Kidney (tissue), 14 donors: ENCODE measurements around the gene VMO1. TPM values are rescaled to one million over a fixed set of nuclear protein-coding genes. Genes with fewer than 3 reads are reported as not detected.

Experiments
- DNase-seq, 5 donors: peaks; one replicate each; pipeline ENCODE4 v3.0.0-alpha.2; 2013 to 2020
- FAIRE-seq: peaks from 2 replicates; lab custom pipeline; 2012; peaks lifted over from hg19 to GRCh38; lab: Jason Lieb, UNC
- H3K27ac ChIP-seq, 2 donors: one replicate each; pipeline ENCODE4 v1.7.0; 2013; ENCODE audit warnings: low read depth in 2 of 2, low read length in 2 of 2, inconsistent platforms in 1 of 2
- H3K27me3 ChIP-seq: one replicate; pipeline ENCODE4 v1.7.1; 2013; ENCODE audit warnings: low read length, inconsistent platforms; ENCODE audit not compliant: control insufficient read depth, insufficient read depth
- H3K36me3 ChIP-seq, 3 donors: one replicate each; pipeline versions ENCODE4 v1.7.0 to v1.7.1; 2013; ENCODE audit warnings: low read length in 3 of 3, control low read depth in 1 of 3, inconsistent platforms in 1 of 3; ENCODE audit not compliant: insufficient read depth in 3 of 3, control insufficient read depth in 2 of 3
- H3K4me1 ChIP-seq, 3 donors: one replicate each; pipeline versions ENCODE4 v1.7.0 to v1.7.1; 2013; ENCODE audit warnings: low read length in 3 of 3, inconsistent platforms in 1 of 3, low read depth in 1 of 3; ENCODE audit not compliant: control insufficient read depth in 2 of 3, insufficient read depth in 2 of 3
- H3K4me3 ChIP-seq, 3 donors: one replicate each; pipeline versions ENCODE4 v1.7.0 to v1.8.1; 2013; ENCODE audit warnings: low read length in 3 of 3, control low read depth in 1 of 3, inconsistent platforms in 1 of 3
- H3K9ac ChIP-seq, 3 donors: one replicate each; pipeline versions ENCODE4 v1.7.0 to v1.7.1; 2013; ENCODE audit warnings: low read length in 3 of 3, control low read depth in 1 of 3, inconsistent platforms in 1 of 3
- H3K9me3 ChIP-seq, 3 donors: one replicate each; pipeline versions ENCODE4 v1.7.0 to v1.7.1; 2013; ENCODE audit warnings: low read length in 3 of 3, control low read depth in 1 of 3, inconsistent platforms in 1 of 3; ENCODE audit not compliant: control insufficient read depth in 2 of 3, insufficient read depth in 1 of 3
- CTCF ChIP-seq: IDR thresholded peaks from 3 replicates; pipeline ENCODE4 v1.5.1; 2012; ENCODE audit warnings: mild to moderate bottlenecking, moderate library complexity, borderline replicate concordance; ENCODE audit not compliant: insufficient read depth; ENCODE audit errors: extremely low read depth
- intact Hi-C: fragments of 100-400 bp; cut with DNase I; formaldehyde crosslinking; loops from one replicate; pipeline ENCODE4 v1.11.1; 2022
- polyA plus RNA-seq: library from polyadenylated mRNA; stranded (reverse); fragments of 350-450 nt; fragmentation: Illumina TruSeq; extraction: RNeasy Lipid Tissue Mini Kit (QIAGEN cat#74804); gene quantifications from one replicate; pipeline ENCODE4 v1.2.3, GENCODE V29; 2014; ENCODE audit warnings: low read depth, low replicate concordance; ENCODE audit not compliant: insufficient read depth
- total RNA-seq: library from RNA; stranded (reverse); fragmentation: NEBNext Ultra II Directional; extraction: Animal tissue kit (Norgen Biotek cat#: 25700); gene quantifications from one replicate; pipeline ENCODE4 v1.2.1, GENCODE V29; 2021
- donor health status: control.
- donor health status: control.
- donor health status: control.
- donor health status: control.
- donor health status: control.
- donor health status: DM: yes; HTN: yes; CAD: no.
- donor health status: Normal renal cell carcinoma (clear cell type).

Gene VMO1
- total and polyA plus RNA-seq, 2 donors from 2014 or later, result 2.5 to 3.0 TPM

DNA sequence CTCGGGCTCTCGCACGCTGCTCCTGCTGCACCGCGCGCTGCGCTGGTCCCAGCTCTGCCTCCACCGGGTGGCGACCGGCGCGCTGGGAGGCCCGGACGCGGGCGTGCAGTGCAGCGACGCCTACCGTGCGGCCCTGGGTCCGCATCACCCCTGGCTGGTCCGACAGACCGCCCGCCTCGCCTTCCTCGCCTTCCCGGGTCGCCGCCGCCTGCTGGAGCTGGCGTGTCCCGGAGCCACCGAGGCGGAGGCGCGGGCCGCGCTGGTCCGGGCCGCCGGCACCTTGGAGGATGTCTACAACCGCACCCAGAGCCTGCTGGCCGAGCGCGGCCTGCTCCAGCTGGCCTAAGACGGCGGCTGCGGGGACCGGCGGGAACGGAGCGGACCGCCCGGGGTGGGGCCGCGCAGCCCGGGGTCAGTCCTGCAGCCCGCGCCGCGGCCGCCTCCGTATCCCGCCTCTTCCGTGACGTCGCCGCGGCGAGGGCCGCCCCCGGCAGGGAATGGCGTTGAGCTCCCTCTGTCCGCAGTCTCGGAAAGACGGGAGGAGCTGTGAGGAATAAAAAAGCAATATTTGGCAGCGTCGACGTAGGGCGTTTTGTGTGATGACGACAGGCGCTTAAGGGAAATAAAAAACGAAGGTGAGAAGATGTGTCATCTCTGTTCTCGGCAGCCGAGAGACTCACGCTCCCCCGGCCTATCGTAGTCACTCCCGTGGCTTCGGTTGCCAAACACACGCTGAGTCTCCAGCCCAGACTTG is 4.0 kb upstream of the VMO1 start:
- Histone ChIP-seq H3K4me3 (peak overlapping the region; percentile 83 to 92 (median 86)), H3K27ac (peak overlapping the region; percentile 92 to 93), H3K9me3 (no peaks in the 10 kb centered on the region), H3K4me1 (peaks cover 0 to 25% (median 12%) of the 10 kb centered on the region in 3 donors), H3K27me3 (peaks cover 8% of the 10 kb centered on the region), H3K36me3 (no peaks in the 10 kb centered on the region), H3K9ac (peak overlapping the region; percentile 73 to 82 (median 80))
- DNase-seq (peak; percentile 86 to 95 (median 90)), FAIRE-seq (no peak)
- TF ChIP-seq CTCF, result peak; percentile 54
- intact Hi-C loops, result loop anchor here (5.0 kb wide), 1 partner anchor 92 kb away; no protein-coding TSS in a partner anchor

- Histone ChIP-seq H3K4me3 (peak overlapping the region; percentile 54 to 83 (median 57)), H3K36me3 (no peaks in the 10 kb centered on the region), H3K27me3 (peaks cover 11% of the 10 kb centered on the region), H3K9me3 (no peaks in the 10 kb centered on the region), H3K9ac (peak overlapping the region in 2 of 3 donors; percentile 73 to 80), H3K27ac (peak overlapping the region; percentile 92 to 93), H3K4me1 (peaks cover 0 to 25% (median 12%) of the 10 kb centered on the region in 3 donors)
- no peak for FAIRE-seq
- DNase-seq, result no peak
- TF ChIP-seq CTCF, result no peak
- intact Hi-C loops, result loop anchor here (5.0 kb wide), 1 partner anchor 93 kb away; no protein-coding TSS in a partner anchor
These were observed 3.5 kb upstream of the VMO1 start for GRCh38 chr17:4789701-4789950.

DNA sequence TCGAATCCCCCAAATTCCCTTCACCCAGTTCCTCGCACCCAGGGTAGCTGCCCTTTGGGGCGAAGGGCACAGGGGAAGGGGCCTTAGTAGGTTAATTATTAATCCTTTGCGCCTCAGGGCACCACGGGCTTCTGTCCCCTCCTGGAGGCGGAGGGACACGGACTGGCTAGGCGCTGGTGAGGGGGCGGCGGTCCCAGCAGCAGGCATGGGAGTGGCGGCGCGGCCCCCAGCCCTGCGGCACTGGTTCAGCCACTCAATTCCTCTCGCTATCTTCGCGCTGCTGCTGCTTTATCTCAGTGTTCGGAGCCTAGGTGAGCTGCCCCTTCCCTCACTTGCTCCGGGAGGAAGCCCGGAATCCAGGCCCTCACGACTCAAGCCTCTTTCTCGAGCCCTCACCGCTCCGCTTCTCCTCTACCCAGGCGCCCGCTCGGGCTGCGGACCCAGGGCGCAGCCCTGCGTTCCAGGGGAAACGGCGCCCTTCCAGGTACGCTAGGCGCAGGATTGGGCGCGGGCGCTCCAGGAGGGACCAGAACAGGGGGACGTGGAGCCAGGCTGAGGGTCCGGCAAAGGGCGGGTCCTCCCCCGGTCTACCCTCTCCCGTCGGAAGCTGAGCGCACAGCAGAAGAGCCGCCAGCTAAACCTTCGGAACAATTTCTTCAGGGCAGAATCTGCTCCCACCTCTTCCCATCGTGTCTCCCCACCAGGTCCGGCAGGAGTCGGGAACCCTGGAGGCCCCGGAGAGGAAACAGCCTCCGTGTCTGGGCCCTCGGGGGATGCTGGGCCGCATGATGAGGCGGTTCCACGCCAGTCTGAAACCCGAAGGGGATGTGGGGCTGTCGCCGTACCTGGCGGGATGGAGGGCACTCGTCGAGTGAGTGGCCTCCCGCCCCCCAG is 2.9 kb upstream of the VMO1 start, which contains the start of gene GLTPD2:
Gene GLTPD2, plus strand, starts transcription at position 158 of the 894 bp plus-strand sequence. Its CDS starts 48 bp downstream, at position 206.
- FAIRE-seq, result no peak

More for the DNA sequence above, 2.9 kb upstream of the VMO1 start, which contains the start of gene GLTPD2:
- peak in 4 of 5 donors; percentile 39 to 68 (median 53) for DNase-seq
- Histone ChIP-seq H3K9me3 (no peaks in the 10 kb centered on the region), H3K4me3 (peak within 1 kb of the TSS; percentile 54 to 83 (median 57)), H3K27me3 (peaks cover 17% of the 10 kb centered on the region), H3K27ac (peak within 1 kb of the TSS; percentile 92 to 93), H3K9ac (peak within 1 kb of the TSS in 2 of 3 donors; percentile 73 to 80), H3K4me1 (peaks cover 0 to 25% (median 12%) of the 10 kb centered on the region in 3 donors), H3K36me3 (no peaks in the 10 kb centered on the region)
- intact Hi-C loops, result loop anchor here (5.0 kb wide), 1 partner anchor 93 kb away; no protein-coding TSS in a partner anchor
- TF ChIP-seq CTCF, result no peak
